CD14-positive monocyte (primary cell): ENCODE results near the gene WASF2. TPM values are rescaled to one million over a fixed set of nuclear protein-coding genes. Genes with fewer than 3 reads are reported as not detected.

Experiments
- DNase-seq, 3 donors: peaks; one replicate each; pipeline ENCODE4 v3.0.0-alpha.2; 2011 to 2022
- H2AFZ ChIP-seq: 2 replicates; pipeline ENCODE4 v1.6.0; 2012; ENCODE audit warnings: mild to moderate bottlenecking, low read depth, low read length, inconsistent platforms; ENCODE audit not compliant: insufficient read depth, poor library complexity, severe bottlenecking
- H3K27ac ChIP-seq, 2 donors: 1 replicate in 1 of 2; 2 replicates in 1 of 2; pipeline ENCODE4 v1.5.1; 2012 to 2013; ENCODE audit warnings: low read length in 2 of 2, control low read depth in 1 of 2, inconsistent platforms in 1 of 2, low read depth in 1 of 2, mild to moderate bottlenecking in 1 of 2
- H3K27me3 ChIP-seq, 2 donors: one replicate each; pipeline versions ENCODE4 v1.6.0 to v1.6.1; 2011 to 2013; ENCODE audit warnings: low read length in 2 of 2; ENCODE audit not compliant: control insufficient read depth in 2 of 2, insufficient read depth in 2 of 2
- H3K36me3 ChIP-seq, 2 donors: replicated peaks in 1 of 2; 1 replicate in 1 of 2; 2 replicates in 1 of 2; pipeline versions ENCODE4 v1.5.1 to v1.6.1; 2012 to 2013; ENCODE audit warnings: low read length in 2 of 2, control low read depth in 1 of 2, inconsistent platforms in 1 of 2, mild to moderate bottlenecking in 1 of 2; ENCODE audit not compliant: insufficient read depth in 2 of 2, control insufficient read depth in 1 of 2
- H3K4me1 ChIP-seq, 2 donors: 1 replicate in 1 of 2; 2 replicates in 1 of 2; pipeline versions ENCODE4 v1.5.1 to v1.6.1; 2012 to 2013; ENCODE audit warnings: low read length in 2 of 2, control low read depth in 1 of 2, inconsistent platforms in 1 of 2, mild to moderate bottlenecking in 1 of 2, moderate library complexity in 1 of 2; ENCODE audit not compliant: insufficient read depth in 2 of 2, control insufficient read depth in 1 of 2
- H3K4me2 ChIP-seq: replicated peaks from 2 replicates; pipeline ENCODE3; 2012; ENCODE audit warnings: low read length, moderate library complexity, mild to moderate bottlenecking; ENCODE audit not compliant: poor library complexity, severe bottlenecking; ENCODE audit errors: extremely low read depth
- H3K4me3 ChIP-seq, 3 experiments: fragments of 200-600 bp in 1 of 3; sonication (generic) in 1 of 3; replicated peaks in 1 of 3; 1 replicate in 2 of 3; 2 replicates in 1 of 3; pipeline ENCODE4 v1.5.1; 2011 to 2013; ENCODE audit warnings: low read length in 3 of 3, mild to moderate bottlenecking in 3 of 3, control low read depth in 2 of 3, low read depth in 2 of 3, inconsistent platforms in 1 of 3, moderate library complexity in 1 of 3
- H3K79me2 ChIP-seq: 2 replicates; pipeline ENCODE4 v1.6.0; 2012; ENCODE audit warnings: mild to moderate bottlenecking, control low read depth, inconsistent platforms, low read length, moderate library complexity; ENCODE audit not compliant: insufficient read depth
- H3K9ac ChIP-seq: 2 replicates; pipeline ENCODE4 v1.6.0; 2017; ENCODE audit warnings: low read length, mild to moderate bottlenecking; ENCODE audit not compliant: insufficient read depth, poor library complexity, severe bottlenecking
- H3K9me3 ChIP-seq, 2 donors: replicated peaks in 1 of 2; 1 replicate in 1 of 2; 2 replicates in 1 of 2; pipeline versions ENCODE4 v1.5.1 to v1.6.1; 2012 to 2013; ENCODE audit warnings: low read length in 2 of 2, control low read depth in 1 of 2; ENCODE audit not compliant: control insufficient read depth in 1 of 2, insufficient read depth in 1 of 2
- H4K20me1 ChIP-seq: 2 replicates; pipeline ENCODE4 v1.6.0; 2012; ENCODE audit warnings: mild to moderate bottlenecking, low read length, control low read depth, moderate library complexity; ENCODE audit not compliant: insufficient read depth
- H3K27ac Mint-ChIP-seq, 7 donors: one replicate each; pipeline ENCODE4 v1.8.0; 2020; ENCODE audit warnings: mild to moderate bottlenecking in 7 of 7, mixed read lengths in 7 of 7, moderate library complexity in 6 of 7, inconsistent platforms in 2 of 7
- H3K27me3 Mint-ChIP-seq, 3 donors: one replicate each; pipeline ENCODE4 v1.8.0; 2021 to 2022; ENCODE audit warnings: low read depth in 3 of 3, mild to moderate bottlenecking in 3 of 3, mixed read lengths in 3 of 3, moderate library complexity in 3 of 3, inconsistent platforms in 1 of 3
- H3K36me3 Mint-ChIP-seq, 2 donors: one replicate each; pipeline ENCODE4 v1.8.0; 2020; ENCODE audit warnings: mixed read lengths in 2 of 2, inconsistent platforms in 1 of 2, mild to moderate bottlenecking in 1 of 2
- H3K4me1 Mint-ChIP-seq: one replicate; pipeline ENCODE4 v1.8.0; 2020; ENCODE audit warnings: mild to moderate bottlenecking, mixed read lengths
- H3K4me3 Mint-ChIP-seq, 2 donors: one replicate each; pipeline ENCODE4 v1.8.0; 2020; ENCODE audit warnings: mild to moderate bottlenecking in 2 of 2, mixed read lengths in 2 of 2, moderate library complexity in 1 of 2
- H3K9me3 Mint-ChIP-seq, 7 donors: one replicate each; pipeline ENCODE4 v1.8.0; 2020 to 2022; ENCODE audit warnings: mixed read lengths in 7 of 7, mild to moderate bottlenecking in 6 of 7, moderate library complexity in 6 of 7, inconsistent platforms in 2 of 7
- CTCF ChIP-seq: fragments of 200-600 bp; IDR thresholded peaks from one replicate; pipeline ENCODE4 v1.8.0; 2022; ENCODE audit warnings: antibody characterized with exemption, mild to moderate bottlenecking
- WGBS: methylation state at CpG from one replicate; pipeline ENCODE4 v1.1.5; 2013; ENCODE audit warnings: missing lambda C conversion rate; ENCODE audit not compliant: insufficient coverage; 5-methylcytosine and 5-hydroxymethylcytosine counted together
- intact Hi-C, 2 donors: fragments of 100-400 bp; cut with micrococcal nuclease; formaldehyde crosslinking; loops; one replicate each; pipeline versions ENCODE4 v1.15.0 to v1.15.1; 2023
- polyA plus RNA-seq, 3 donors: library from polyadenylated mRNA; depleted of rRNA in 1 of 3; unstranded in 2 of 3; stranded (reverse) in 1 of 3; fragments of 300-500 nt in 2 of 3; fragments of >200 nt in 1 of 3; fragmentation: Illumina TruSeq in 2 of 3; gene quantifications; 1 replicate in 2 of 3; 2 replicates in 1 of 3; pipeline ENCODE4 v1.2.3, GENCODE V29; 2012 to 2021

The WASF2 gene
- polyA plus RNA-seq, 3 donors = 53.5 to 91.6 (median 86.4) TPM

DNA sequence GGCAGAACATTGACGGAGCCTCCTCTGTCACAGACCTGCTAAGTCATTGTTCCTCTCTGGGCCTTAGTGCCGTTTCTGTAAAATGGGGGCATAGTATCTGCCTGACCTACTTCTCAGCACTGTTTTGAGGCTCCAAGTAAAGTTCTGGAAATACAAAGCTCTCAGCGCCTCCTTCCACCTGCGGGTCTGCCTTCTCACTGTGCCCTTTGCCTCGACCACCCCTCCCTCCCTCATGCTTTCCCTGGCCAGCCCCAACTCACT is 15.4 kb upstream of the WASF2 start:
- no peak overlapping the region for H3K9ac ChIP-seq
- DNase-seq = no peak
- Mint-ChIP-seq H3K4me1 (no peaks in the 10 kb centered on the region), H3K4me3 (no peak overlapping the region), H3K27me3 (peaks cover 0 to 1% (median 0%) of the 10 kb centered on the region in 3 donors), H3K36me3 (no peaks in the 10 kb centered on the region), H3K27ac (no peak overlapping the region), H3K9me3 (peaks cover 0 to 2% (median 0%) of the 10 kb centered on the region in 7 donors)
- H3K4me3 ChIP-seq = no peak overlapping the region
- no peaks in the 10 kb centered on the region for H4K20me1 ChIP-seq
- no peak overlapping the region for H2AFZ ChIP-seq
- 70% methylated on average over 4 of the region's 5 CpGs for WGBS
- intact Hi-C loops = no loop called here
- no peaks in the 10 kb centered on the region for H3K4me1 ChIP-seq
- H3K4me2 ChIP-seq = no peak overlapping the region
- no peak overlapping the region for H3K27ac ChIP-seq
- H3K27me3 ChIP-seq = no peaks in the 10 kb centered on the region
- TF ChIP-seq CTCF = no peak
- H3K9me3 ChIP-seq = no peaks in the 10 kb centered on the region
- H3K36me3 ChIP-seq = no peaks in the 10 kb centered on the region
- H3K79me2 ChIP-seq = no peaks in the 10 kb centered on the region

GRCh38 chr1:27504588-27505419 is 14.8 kb upstream of the WASF2 start:
- Mint-ChIP-seq H3K9me3 (peaks cover 0 to 2% (median 0%) of the 10 kb centered on the region in 7 donors), H3K27ac (no peak overlapping the region), H3K27me3 (peaks cover 0 to 1% (median 0%) of the 10 kb centered on the region in 3 donors), H3K4me1 (no peaks in the 10 kb centered on the region), H3K4me3 (no peak overlapping the region), H3K36me3 (no peaks in the 10 kb centered on the region)
- no peak overlapping the region for H3K4me2 ChIP-seq
- no peak for TF ChIP-seq CTCF
- H3K36me3 ChIP-seq = no peaks in the 10 kb centered on the region
- H3K4me1 ChIP-seq = no peaks in the 10 kb centered on the region
- WGBS = 92% methylated on average over 12 of the region's 13 CpGs
- H3K4me3 ChIP-seq = no peak overlapping the region
- no peaks in the 10 kb centered on the region for H4K20me1 ChIP-seq
- H3K9me3 ChIP-seq = no peaks in the 10 kb centered on the region
- no peak for DNase-seq
- intact Hi-C loops = no loop called here
- H3K27me3 ChIP-seq = no peaks in the 10 kb centered on the region
- no peak overlapping the region for H2AFZ ChIP-seq
- H3K27ac ChIP-seq = no peak overlapping the region
- H3K9ac ChIP-seq = no peak overlapping the region
- no peaks in the 10 kb centered on the region for H3K79me2 ChIP-seq
